Measurements from ENCODE around the gene ENOX1. TPM values are rescaled to one million over a fixed set of nuclear protein-coding genes. Genes with fewer than 3 reads are reported as not detected.
A peak's percentile ranks its signal among the peaks of the same experiment; 100 is the strongest.

ENOX1 gene
- total RNA-seq, 1 experiment from 2014 or later, result 0.95 TPM

- H3K27me3 ChIP-seq (ENCODE audit: low read length), result no peaks in the 10 kb centered on the region
- no peaks in the 10 kb centered on the region; the same call in 1 of the 2 replicates for H3K9me2 ChIP-seq (replicated peaks; ENCODE audit: low read length)
- H3K4me1 ChIP-seq (ENCODE audit: insufficient read depth, low read length), result peaks cover 20% of the 10 kb centered on the region
- TF ChIP-seq CTCF (conservative IDR thresholded peaks at IDR 0.05; ENCODE audit: low read depth, low read length) (no peak), EZH2 (IDR thresholded peaks at IDR 0.05; ENCODE audit: low read length, unreplicated experiment) (no peak), EZH2phosphoT487 (IDR thresholded peaks at IDR 0.05; ENCODE audit: borderline replicate concordance, low read length) (no peak)
- 0 out of 2 replicates have a peak overlapping the region, but pooled peaks have one; percentile 5 for H2AFZ ChIP-seq (ENCODE audit: low read length)
- H3K4me2 ChIP-seq (ENCODE audit: low read length), result no peak overlapping the region
- H3K27ac ChIP-seq (ENCODE audit: low read length), result no peak overlapping the region
- H3K79me2 ChIP-seq (ENCODE audit: low read length), result no peaks in the 10 kb centered on the region
- H3K9me3 ChIP-seq (ENCODE audit: low read length), result no peaks in the 10 kb centered on the region
- H3K9ac ChIP-seq (ENCODE audit: low read length), result no peak overlapping the region
- no peaks in the 10 kb centered on the region for H4K20me1 ChIP-seq (ENCODE audit: low read length)
- no TSS peak for BruUV-seq (replicated peaks)
- H3K4me3 ChIP-seq (ENCODE audit: low read length), result no peak overlapping the region
- POLR2A ChIA-PET (ENCODE audit: unreplicated experiment), result no interaction called here
- no peak for ATAC-seq
- H3F3A ChIP-seq (ENCODE audit: low read length, unreplicated experiment), result no peaks in the 10 kb centered on the region
- DNase-seq, result no peak
- intact Hi-C loops (cut with micrococcal nuclease), result no loop called here
- CTCF ChIA-PET, result no interaction called here
- no peaks in the 10 kb centered on the region for H3K36me3 ChIP-seq (ENCODE audit: low read depth, low read length)
Measured at GRCh38 chr13:43665388-43665787, 121.4 kb downstream of the ENOX1 start.

GRCh38 chr13:43664700-43665191, 122.0 kb downstream of the ENOX1 start:
- ATAC-seq, result peak; percentile 51
- Histone ChIP-seq H3K9me3 (ENCODE audit: low read length) (no peaks in the 10 kb centered on the region), H3K4me3 (ENCODE audit: low read length) (no peak overlapping the region), H3K4me2 (ENCODE audit: low read length) (peak overlapping the region; percentile 54), H3K27ac (ENCODE audit: low read length) (no peak overlapping the region), H3K4me1 (ENCODE audit: insufficient read depth, low read length) (peaks cover 20% of the 10 kb centered on the region), H4K20me1 (ENCODE audit: low read length) (no peaks in the 10 kb centered on the region), H3K9me2 (replicated peaks; ENCODE audit: low read length) (no peaks in the 10 kb centered on the region; the same call in 1 of the 2 replicates), H3F3A (ENCODE audit: low read length, unreplicated experiment) (no peaks in the 10 kb centered on the region), H3K79me2 (ENCODE audit: low read length) (no peaks in the 10 kb centered on the region), H3K27me3 (ENCODE audit: low read length) (no peaks in the 10 kb centered on the region), H3K36me3 (ENCODE audit: low read depth, low read length) (no peaks in the 10 kb centered on the region), H3K9ac (ENCODE audit: low read length) (no peak overlapping the region), H2AFZ (ENCODE audit: low read length) (0 out of 2 replicates have a peak overlapping the region, but pooled peaks have one; percentile 5)
- POLR2A ChIA-PET (ENCODE audit: unreplicated experiment), result no interaction called here
- CTCF ChIA-PET, result interaction anchor here (0.6 kb wide), 1 partner anchor 119 kb away, joined by 3 read pairs; no protein-coding TSS in a partner anchor
- intact Hi-C loops (cut with micrococcal nuclease), result no loop called here
- no TSS peak for BruUV-seq (replicated peaks)
- TF ChIP-seq EZH2phosphoT487 (IDR thresholded peaks at IDR 0.05; ENCODE audit: borderline replicate concordance, low read length) (no peak), EZH2 (IDR thresholded peaks at IDR 0.05; ENCODE audit: low read length, unreplicated experiment) (no peak), CTCF (conservative IDR thresholded peaks at IDR 0.05; ENCODE audit: low read depth, low read length) (no peak)
- peak; percentile 69 for DNase-seq

GRCh38 chr13:43663474-43664090, 123.2 kb downstream of the ENOX1 start:
- no peak overlapping the region for H3K4me3 ChIP-seq (ENCODE audit: low read length)
- H3K4me1 ChIP-seq (ENCODE audit: insufficient read depth, low read length), result peaks cover 20% of the 10 kb centered on the region
- CTCF ChIA-PET, result no interaction called here
- H3K79me2 ChIP-seq (ENCODE audit: low read length), result no peaks in the 10 kb centered on the region
- H3K4me2 ChIP-seq (ENCODE audit: low read length), result no peak overlapping the region
- no peaks in the 10 kb centered on the region for H3K9me3 ChIP-seq (ENCODE audit: low read length)
- H4K20me1 ChIP-seq (ENCODE audit: low read length), result no peaks in the 10 kb centered on the region
- ATAC-seq (no peak), DNase-seq (peak; percentile 28)
- TF ChIP-seq EZH2 (IDR thresholded peaks at IDR 0.05; ENCODE audit: low read length, unreplicated experiment), result no peak
- H3K9ac ChIP-seq (ENCODE audit: low read length), result no peak overlapping the region
- intact Hi-C loops (cut with micrococcal nuclease), result no loop called here
- no peak overlapping the region for H3K27ac ChIP-seq (ENCODE audit: low read length)
- no peaks in the 10 kb centered on the region for H3F3A ChIP-seq (ENCODE audit: low read length, unreplicated experiment)
- no TSS peak for BruUV-seq (replicated peaks)
- no peaks in the 10 kb centered on the region for H3K36me3 ChIP-seq (ENCODE audit: low read depth, low read length)
- no peak overlapping the region for H2AFZ ChIP-seq (ENCODE audit: low read length)
- POLR2A ChIA-PET (ENCODE audit: unreplicated experiment), result no interaction called here
- H3K9me2 ChIP-seq (replicated peaks; ENCODE audit: low read length), result no peaks in the 10 kb centered on the region; the same call in 1 of the 2 replicates
- H3K27me3 ChIP-seq (ENCODE audit: low read length), result no peaks in the 10 kb centered on the region
